ENCODE data around the gene LRRC10B.

Gene LRRC10B

GRCh38 chr11:61487342-61488025 lies 21.1 kb upstream of the LRRC10B start:
- DNase-seq, result no peak

GRCh38 chr11:61488651-61489291 lies 19.8 kb upstream of the LRRC10B start:
- DNase-seq, result no peak

- peak; percentile 17 for DNase-seq
Measured at GRCh38 chr11:61489833-61490721, 18.5 kb upstream of the LRRC10B start.

GRCh38 chr11:61491736-61492395 lies 16.7 kb upstream of the LRRC10B start:
- no peak for DNase-seq

DNA sequence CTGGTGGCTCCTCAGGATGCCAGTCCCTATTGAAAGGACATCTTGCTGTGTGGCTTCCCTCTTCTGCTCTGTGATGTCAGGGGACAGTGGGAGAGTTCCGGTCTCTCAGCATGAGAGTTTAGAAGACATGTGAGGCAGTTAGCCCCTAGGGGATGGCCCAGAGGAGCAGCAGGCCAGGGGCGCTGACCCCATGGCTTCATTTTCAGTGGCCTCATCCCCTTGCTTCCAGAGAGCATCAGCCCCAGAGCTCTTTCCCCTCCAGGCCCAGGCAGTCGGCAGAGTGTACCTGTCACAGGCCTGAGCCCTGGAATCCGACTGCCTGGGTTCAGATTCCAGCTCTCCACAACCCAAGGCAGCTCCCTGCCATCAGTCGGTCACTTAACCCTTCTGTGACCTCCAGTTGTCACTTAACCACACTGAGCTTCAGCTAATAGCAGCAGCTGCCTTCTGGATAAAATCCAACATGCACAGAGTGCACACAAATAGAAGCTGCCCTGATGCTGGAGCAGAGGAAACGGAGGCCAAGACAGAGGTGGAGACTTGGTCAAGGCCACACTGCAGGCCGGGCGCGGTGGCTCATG lies 14.1 kb upstream of the LRRC10B start:
- no peak for DNase-seq

DNA sequence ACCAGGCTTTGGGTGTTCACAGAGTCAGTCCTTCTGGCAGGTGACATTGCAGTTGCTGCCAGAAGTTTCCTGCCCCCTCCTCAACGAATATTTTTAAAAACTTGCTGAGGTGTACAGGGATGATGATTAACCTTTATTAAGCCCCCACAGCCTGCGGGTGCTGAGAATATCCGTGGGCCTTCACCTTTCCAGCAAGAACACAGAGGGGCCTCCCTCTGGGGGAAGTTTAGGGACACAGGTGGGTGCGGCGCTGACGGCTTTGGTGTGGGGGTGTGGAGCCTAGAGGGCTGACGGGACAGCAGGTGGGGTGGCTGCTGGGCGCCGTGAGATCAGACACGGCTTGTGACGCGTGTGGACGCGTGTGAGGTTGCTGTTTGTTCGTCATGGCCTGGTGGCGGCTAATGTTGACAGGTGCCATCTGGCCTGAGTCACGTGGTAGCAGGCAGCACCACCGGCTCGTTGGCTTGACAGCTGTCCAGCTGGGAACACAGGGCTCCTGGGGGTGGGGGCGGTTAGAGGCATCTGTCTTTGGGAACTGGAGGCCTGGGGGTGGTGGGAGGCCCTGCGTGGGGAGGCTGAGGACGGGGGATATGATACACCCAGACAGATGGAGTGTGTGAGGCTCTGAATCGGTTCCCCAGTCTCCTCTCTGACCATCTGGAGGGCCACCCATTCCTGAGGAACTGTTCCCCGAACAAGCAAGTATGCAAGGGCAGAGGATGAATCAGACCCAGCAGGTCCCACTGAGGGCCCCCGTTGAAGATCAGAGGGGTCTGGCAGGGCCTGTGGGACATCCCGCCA lies 12.5 kb upstream of the LRRC10B start:
- DNase-seq, result no peak

DNA sequence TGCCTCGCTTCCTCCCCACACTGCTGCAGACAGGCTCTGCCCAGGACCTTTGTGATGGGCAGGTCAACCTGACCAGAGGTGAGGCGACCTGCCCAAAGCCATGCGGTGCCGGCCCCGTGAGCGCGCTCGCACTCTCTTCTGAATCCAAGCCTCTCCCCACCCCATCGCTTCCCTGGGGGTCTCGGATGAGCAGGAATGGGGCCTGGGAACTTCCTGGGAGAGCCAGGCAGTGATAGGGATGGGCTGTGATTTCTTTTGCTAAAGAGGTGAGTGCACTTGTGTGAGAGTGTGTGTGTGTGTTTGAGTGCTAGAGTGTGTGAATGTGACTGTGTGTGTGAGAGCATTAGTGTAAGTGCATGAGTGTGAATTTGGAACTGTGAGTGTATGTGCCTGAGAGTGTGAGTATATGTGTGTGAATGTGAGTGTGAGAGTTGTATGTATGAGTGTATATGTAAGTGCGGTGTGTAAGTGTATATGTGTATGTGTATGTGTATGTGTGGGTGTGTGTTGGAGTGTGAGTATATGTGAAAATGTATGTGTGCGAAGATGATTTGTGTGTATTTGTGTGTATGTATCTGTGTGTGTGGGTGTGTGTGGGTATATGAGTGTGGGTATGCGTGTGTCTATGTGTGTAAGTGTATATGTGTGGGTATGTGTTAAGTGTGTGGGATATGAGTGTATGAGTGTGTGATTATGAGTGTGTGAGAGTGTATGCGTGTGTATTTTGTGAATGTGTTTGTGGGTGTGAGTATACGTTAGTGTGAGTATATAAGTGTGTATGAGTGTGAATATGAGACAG lies 11.7 kb upstream of the LRRC10B start:
- DNase-seq, result no peak

DNA sequence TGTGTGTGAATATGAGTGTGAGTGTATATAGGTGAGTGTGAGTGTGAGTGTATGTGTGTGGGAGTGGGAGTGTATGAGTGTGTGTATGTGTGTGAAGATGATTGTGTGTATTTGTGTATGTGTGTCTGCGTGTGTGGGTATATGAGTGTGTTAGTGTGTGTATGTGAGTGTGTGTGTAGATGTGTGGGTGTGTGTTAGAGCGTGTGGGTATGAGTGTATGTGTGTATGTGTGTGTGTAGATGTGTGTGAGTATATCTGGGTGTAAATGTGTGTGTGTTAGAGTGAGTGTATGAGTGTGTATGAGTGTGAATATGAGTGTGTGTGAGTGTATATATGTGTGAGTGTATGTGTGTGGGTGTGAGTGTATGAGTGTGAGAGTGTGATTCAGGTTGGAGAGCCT lies 11.1 kb upstream of the LRRC10B start:
- no peak for DNase-seq

DNA sequence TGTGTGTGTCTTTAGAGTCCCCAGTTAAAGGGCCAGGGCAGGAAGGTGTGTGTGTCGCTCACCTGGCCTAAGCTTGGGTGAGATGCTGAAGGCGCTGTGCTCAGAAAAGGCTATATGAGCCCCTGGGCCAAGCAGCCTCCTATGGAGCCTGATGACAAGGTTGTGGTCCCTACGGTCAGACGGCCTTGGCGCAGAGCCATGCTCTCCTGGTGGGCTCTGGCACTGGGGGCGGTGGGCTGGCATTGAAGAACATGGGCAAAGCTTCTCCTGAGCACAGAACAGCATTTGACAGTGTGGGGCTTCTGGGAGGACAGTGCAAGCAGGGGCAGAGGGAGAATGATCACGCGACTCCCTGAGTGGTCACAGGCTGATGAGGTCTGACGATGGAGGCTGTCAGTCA lies 10.7 kb upstream of the LRRC10B start:
- DNase-seq, result no peak

DNA sequence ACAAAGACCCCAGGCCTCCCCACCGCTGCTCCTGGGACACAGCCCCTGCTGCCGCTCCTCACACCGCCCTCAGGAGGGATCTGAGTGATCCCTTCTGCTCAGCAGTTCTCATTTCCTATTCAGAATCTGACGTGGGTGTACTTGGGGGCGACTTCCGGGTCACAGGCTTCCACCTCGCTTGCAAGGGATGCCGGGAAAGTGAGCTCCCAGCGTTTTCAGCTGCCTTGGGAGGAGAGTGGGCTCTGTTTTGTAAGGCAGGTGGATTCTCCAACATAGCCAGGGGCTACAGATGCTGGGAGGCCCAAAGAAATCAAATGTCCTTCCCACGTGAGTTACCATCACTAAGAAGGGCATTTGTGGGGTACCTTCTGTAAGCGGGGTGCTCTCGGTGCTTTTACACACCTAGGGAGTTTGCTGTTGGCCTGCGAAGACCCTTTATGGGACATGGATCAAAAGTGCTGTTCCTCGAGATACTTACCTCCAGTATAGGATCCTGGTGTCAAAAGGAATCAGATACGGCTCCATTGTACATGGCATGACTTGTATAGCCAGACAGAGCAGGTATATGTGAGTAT lies 9.7 kb upstream of the LRRC10B start:
- no peak for DNase-seq

GRCh38 chr11:61499816-61500491 lies 8.6 kb upstream of the LRRC10B start:
- no peak for DNase-seq

DNA sequence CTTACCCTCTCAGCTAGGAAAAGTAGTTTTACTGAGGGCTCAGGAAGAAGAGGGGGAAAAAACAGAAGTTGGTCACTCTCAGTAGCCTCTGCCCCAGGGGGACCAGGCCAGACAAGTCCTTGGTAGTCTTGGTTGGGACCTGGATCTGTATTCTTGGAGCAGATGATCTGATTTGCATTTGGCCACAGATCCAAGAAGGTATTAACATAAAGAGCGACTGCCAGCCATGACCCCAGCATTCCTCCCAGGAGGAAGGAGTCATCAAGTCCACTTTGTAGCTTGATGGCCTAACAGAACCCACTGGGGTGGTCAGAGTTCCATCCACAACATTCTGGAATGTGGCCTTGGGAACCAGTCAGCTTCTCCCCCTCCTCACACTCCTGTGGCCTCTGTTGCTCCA lies 6.0 kb upstream of the LRRC10B start:
- DNase-seq, result no peak

DNA sequence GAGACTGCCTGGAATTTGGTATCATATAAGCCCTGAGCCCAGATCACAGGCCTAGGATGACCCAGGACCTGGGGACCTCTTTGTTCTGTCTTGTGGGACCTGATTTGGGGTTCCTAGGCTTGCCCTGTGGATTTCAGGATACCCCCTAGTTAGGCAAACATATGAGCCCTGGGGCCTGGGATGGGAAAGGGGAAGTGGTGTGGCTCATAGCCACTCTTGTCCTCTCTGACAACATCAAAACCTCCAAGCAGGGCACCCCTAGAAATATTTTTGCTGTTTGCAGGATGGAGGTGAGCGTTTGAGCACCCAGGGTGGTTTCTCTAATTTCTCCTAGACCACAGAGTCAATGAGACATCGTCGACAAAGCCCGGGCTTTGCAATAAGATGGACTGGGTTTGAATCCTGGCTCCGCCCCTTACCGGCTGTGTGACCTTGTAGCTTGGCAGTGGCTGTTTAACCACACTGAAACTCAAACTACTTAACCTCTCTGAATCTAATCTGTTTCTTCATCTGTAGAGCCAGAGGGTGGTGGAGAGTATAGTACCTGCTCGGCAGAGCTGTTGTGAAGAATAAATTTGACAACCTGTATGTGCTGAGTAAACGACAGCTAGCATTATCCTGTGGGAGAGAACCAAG lies 5.3 kb upstream of the LRRC10B start:
- DNase-seq, result no peak

DNA sequence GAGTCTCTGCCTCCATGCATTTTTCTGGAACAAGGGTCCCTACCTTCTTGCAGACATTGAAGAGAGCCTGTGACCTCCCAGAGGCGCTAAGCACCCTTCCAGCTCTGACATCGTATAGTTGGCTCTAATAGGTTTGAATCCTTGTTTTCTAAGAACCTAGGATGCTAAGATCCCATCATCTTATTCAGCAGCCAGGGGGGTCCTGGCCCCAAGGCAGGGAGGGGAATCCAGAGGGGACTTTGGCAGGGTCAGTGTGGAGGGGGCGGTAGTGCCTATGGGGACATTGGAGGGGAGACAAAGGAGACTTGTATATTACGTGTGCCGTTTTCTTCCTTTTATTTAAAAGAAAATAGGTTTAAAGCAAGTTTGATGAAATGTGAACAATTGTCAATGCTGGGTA lies 3.4 kb upstream of the LRRC10B start:
- no peak for DNase-seq

- no peak for DNase-seq
Measured at GRCh38 chr11:61505640-61506155, 2.9 kb upstream of the LRRC10B start.

GRCh38 chr11:61507012-61507768 lies 1.4 kb upstream of the LRRC10B start:
- no peak for DNase-seq

GRCh38 chr11:61509043-61510029 lies 787 bp downstream of the LRRC10B start:
- peak; percentile 83 for DNase-seq
